Activated naive CD4-positive, alpha-beta T cell treated with anti-CD3 and anti-CD28 coated beads, Interleukin-2, amount 10 ng/mL, durations not matched to agents 7 days and 5 days (primary cell): ENCODE measurements around the gene FBXO34.

ENCODE experiments used
- CTCF ChIA-PET: fragments of 350-600 bp; sonication (Branson Sonifier 250); formaldehyde crosslinking; loops from one replicate; lab custom pipeline; 2021; ENCODE audit warnings: antibody characterized with exemption; lab: Charles Lee
- DNase-seq: peaks from one replicate; pipeline ENCODE4 v3.0.0-alpha.2; 2020
- H3K27ac Mint-ChIP-seq: one replicate; pipeline ENCODE4 v1.8.0; 2021; ENCODE audit warnings: mild to moderate bottlenecking, moderate library complexity, mixed read lengths
- H3K27me3 Mint-ChIP-seq: one replicate; pipeline ENCODE4 v1.8.0; 2021; ENCODE audit warnings: mild to moderate bottlenecking, mixed read lengths
- H3K36me3 Mint-ChIP-seq: one replicate; pipeline ENCODE4 v1.8.0; 2021; ENCODE audit warnings: mixed read lengths
- H3K4me1 Mint-ChIP-seq: one replicate; pipeline ENCODE4 v1.8.0; 2021; ENCODE audit warnings: mixed read lengths
- H3K4me3 Mint-ChIP-seq: one replicate; pipeline ENCODE4 v1.8.0; 2021; ENCODE audit warnings: mild to moderate bottlenecking, moderate library complexity, mixed read lengths
- H3K9me3 Mint-ChIP-seq: one replicate; pipeline ENCODE4 v1.8.0; 2021; ENCODE audit warnings: mixed read lengths

FBXO34 gene

GRCh38 chr14:55253276-55253675 is 17.9 kb upstream of the FBXO34 start:
- Mint-ChIP-seq H3K36me3 (no peaks in the 10 kb centered on the region), H3K27ac (no peak overlapping the region), H3K27me3 (peaks cover 44% of the 10 kb centered on the region), H3K9me3 (no peaks in the 10 kb centered on the region), H3K4me1 (no peaks in the 10 kb centered on the region), H3K4me3 (no peak overlapping the region)
- DNase-seq = no peak
- CTCF ChIA-PET = no interaction called here

- Mint-ChIP-seq H3K4me3 (no peak overlapping the region), H3K27ac (no peak overlapping the region), H3K4me1 (no peaks in the 10 kb centered on the region), H3K27me3 (peaks cover 37% of the 10 kb centered on the region), H3K36me3 (no peaks in the 10 kb centered on the region), H3K9me3 (no peaks in the 10 kb centered on the region)
- no peak for DNase-seq
- CTCF ChIA-PET = interaction anchor here (0.9 kb wide), 1 partner anchor 16 kb away, joined by 3 read pairs; no protein-coding TSS in a partner anchor
Observed at GRCh38 chr14:55254581-55254980, 16.6 kb upstream of the FBXO34 start.

- Mint-ChIP-seq H3K4me3 (no peak overlapping the region), H3K9me3 (no peaks in the 10 kb centered on the region), H3K4me1 (no peaks in the 10 kb centered on the region), H3K36me3 (no peaks in the 10 kb centered on the region), H3K27me3 (peaks cover 36% of the 10 kb centered on the region), H3K27ac (no peak overlapping the region)
- CTCF ChIA-PET = no interaction called here
- DNase-seq = no peak
Observed at GRCh38 chr14:55255979-55256378, 15.2 kb upstream of the FBXO34 start.

- CTCF ChIA-PET = interaction anchor here (0.8 to 2.6 kb wide), 2 partner anchors 38 to 98 kb away, joined by 3 to 11 read pairs; no protein-coding TSS in a partner anchor
- no peak overlapping the region for H3K4me3 Mint-ChIP-seq
Observed at GRCh38 chr14:55256586-55256985, 14.6 kb upstream of the FBXO34 start.

GRCh38 chr14:55265197-55265596 is 6.0 kb upstream of the FBXO34 start:
- H3K27ac Mint-ChIP-seq = no peak overlapping the region

More at GRCh38 chr14:55256586-55256985, 14.6 kb upstream of the FBXO34 start:
- H3K36me3 Mint-ChIP-seq = no peaks in the 10 kb centered on the region
- DNase-seq = no peak
- H3K27me3 Mint-ChIP-seq = peaks cover 36% of the 10 kb centered on the region
- no peaks in the 10 kb centered on the region for H3K4me1 Mint-ChIP-seq
- H3K9me3 Mint-ChIP-seq = no peaks in the 10 kb centered on the region
- no peak overlapping the region for H3K27ac Mint-ChIP-seq

GRCh38 chr14:55267820-55268219 is 3.4 kb upstream of the FBXO34 start:
- Mint-ChIP-seq H3K9me3 (no peaks in the 10 kb centered on the region), H3K36me3 (peaks cover 2% of the 10 kb centered on the region), H3K4me3 (no peak overlapping the region), H3K4me1 (peaks cover 16% of the 10 kb centered on the region), H3K27me3 (peaks cover 6% of the 10 kb centered on the region), H3K27ac (no peak overlapping the region)
- no peak for DNase-seq
- CTCF ChIA-PET = interaction anchor here (2.8 kb wide), 1 partner anchor 87 kb away, joined by 14 read pairs; no protein-coding TSS in a partner anchor

More at GRCh38 chr14:55265197-55265596, 6.0 kb upstream of the FBXO34 start:
- Mint-ChIP-seq H3K27me3 (peaks cover 6% of the 10 kb centered on the region), H3K4me1 (no peaks in the 10 kb centered on the region), H3K4me3 (no peak overlapping the region), H3K36me3 (no peaks in the 10 kb centered on the region), H3K9me3 (no peaks in the 10 kb centered on the region)
- CTCF ChIA-PET = no interaction called here
- no peak for DNase-seq

GRCh38 chr14:55271572-55272298 is 514 bp downstream of the FBXO34 start:
- Mint-ChIP-seq H3K36me3 (peaks cover 3% of the 10 kb centered on the region), H3K4me1 (peaks cover 47% of the 10 kb centered on the region), H3K27me3 (peaks cover 6% of the 10 kb centered on the region), H3K4me3 (peak overlapping the region; percentile 85), H3K27ac (peak overlapping the region; percentile 94), H3K9me3 (no peaks in the 10 kb centered on the region)
- CTCF ChIA-PET = interaction anchor here (1.0 to 7.2 kb wide), 6 partner anchors 61 to 219 kb away, joined by 4 to 139 read pairs (median 7); no protein-coding TSS in a partner anchor
- DNase-seq = peak; percentile 77

GRCh38 chr14:55272387-55272786 is 1.2 kb downstream of the FBXO34 start:
- Mint-ChIP-seq H3K27ac (peak overlapping the region; percentile 94), H3K36me3 (peaks cover 3% of the 10 kb centered on the region), H3K4me1 (peaks cover 53% of the 10 kb centered on the region), H3K27me3 (no peaks in the 10 kb centered on the region), H3K9me3 (no peaks in the 10 kb centered on the region), H3K4me3 (peak overlapping the region; percentile 85)
- no peak for DNase-seq
- CTCF ChIA-PET = interaction anchor here (1.1 to 7.2 kb wide), 3 partner anchors 60 to 103 kb away, joined by 4 to 139 read pairs (median 5); no protein-coding TSS in a partner anchor

GRCh38 chr14:55272922-55273321 is 1.7 kb downstream of the FBXO34 start:
- Mint-ChIP-seq H3K4me1 (peaks cover 59% of the 10 kb centered on the region), H3K27me3 (no peaks in the 10 kb centered on the region), H3K36me3 (peaks cover 3% of the 10 kb centered on the region), H3K27ac (no peak overlapping the region), H3K4me3 (peak overlapping the region; percentile 85), H3K9me3 (no peaks in the 10 kb centered on the region)
- CTCF ChIA-PET = interaction anchor here (1.1 to 7.2 kb wide), 2 partner anchors 60 to 78 kb away, joined by 4 to 139 read pairs; no protein-coding TSS in a partner anchor
- no peak for DNase-seq

GRCh38 chr14:55274146-55274545 is 2.9 kb downstream of the FBXO34 start:
- CTCF ChIA-PET = interaction anchor here (7.2 kb wide), 1 partner anchor 77 kb away, joined by 139 read pairs; no protein-coding TSS in a partner anchor
- no peak for DNase-seq
- Mint-ChIP-seq H3K9me3 (no peaks in the 10 kb centered on the region), H3K36me3 (peaks cover 3% of the 10 kb centered on the region), H3K4me1 (peaks cover 67% of the 10 kb centered on the region), H3K27ac (no peak overlapping the region), H3K4me3 (no peak overlapping the region), H3K27me3 (no peaks in the 10 kb centered on the region)

- Mint-ChIP-seq H3K36me3 (peaks cover 5% of the 10 kb centered on the region), H3K4me3 (no peak overlapping the region), H3K27ac (no peak overlapping the region), H3K4me1 (peaks cover 72% of the 10 kb centered on the region), H3K27me3 (no peaks in the 10 kb centered on the region), H3K9me3 (no peaks in the 10 kb centered on the region)
- CTCF ChIA-PET = interaction anchor here (7.2 kb wide), 1 partner anchor 77 kb away, joined by 139 read pairs; no protein-coding TSS in a partner anchor
- no peak for DNase-seq
Observed at GRCh38 chr14:55274751-55275150, 3.5 kb downstream of the FBXO34 start.

- Mint-ChIP-seq H3K36me3 (peaks cover 11% of the 10 kb centered on the region), H3K4me1 (peaks cover 63% of the 10 kb centered on the region), H3K27ac (no peak overlapping the region), H3K9me3 (no peaks in the 10 kb centered on the region), H3K27me3 (no peaks in the 10 kb centered on the region), H3K4me3 (no peak overlapping the region)
- CTCF ChIA-PET = interaction anchor here (2.6 kb wide), 1 partner anchor 77 kb away, joined by 10 read pairs; no protein-coding TSS in a partner anchor
- no peak for DNase-seq
Observed at GRCh38 chr14:55276736-55277135, 5.5 kb downstream of the FBXO34 start.

GRCh38 chr14:55277972-55278740 is 6.9 kb downstream of the FBXO34 start:
- H3K36me3 Mint-ChIP-seq = peaks cover 17% of the 10 kb centered on the region
- H3K4me3 Mint-ChIP-seq = peak overlapping the region; percentile 15
- CTCF ChIA-PET = interaction anchor here (0.6 to 2.6 kb wide), 3 partner anchors 20 to 76 kb away, joined by 3 to 10 read pairs (median 3); no protein-coding TSS in a partner anchor
- peak overlapping the region; percentile 87 for H3K27ac Mint-ChIP-seq
- no peaks in the 10 kb centered on the region for H3K27me3 Mint-ChIP-seq
- peaks cover 54% of the 10 kb centered on the region for H3K4me1 Mint-ChIP-seq
- DNase-seq = peak; percentile 28
- no peaks in the 10 kb centered on the region for H3K9me3 Mint-ChIP-seq

GRCh38 chr14:55279384-55279783 is 8.2 kb downstream of the FBXO34 start:
- peaks cover 17% of the 10 kb centered on the region for H3K36me3 Mint-ChIP-seq
- peaks cover 43% of the 10 kb centered on the region for H3K4me1 Mint-ChIP-seq

More at GRCh38 chr14:55279384-55279783, 8.2 kb downstream of the FBXO34 start:
- Mint-ChIP-seq H3K9me3 (no peaks in the 10 kb centered on the region), H3K4me3 (no peak overlapping the region), H3K27me3 (no peaks in the 10 kb centered on the region), H3K27ac (no peak overlapping the region)
- no peak for DNase-seq
- CTCF ChIA-PET = interaction anchor here (1.2 kb wide), 1 partner anchor 71 kb away, joined by 3 read pairs; no protein-coding TSS in a partner anchor
